GM12878 (cell line): ENCODE measurements around the gene WDR19. TPM values are rescaled to one million over a fixed set of nuclear protein-coding genes. Genes with fewer than 3 reads are reported as not detected.

Source experiments
- ATAC-seq: fragments of 200-7000 bp; cut with Tn5 transposase; 3 replicates; pipeline ENCODE4 v1.9.1; 2020; ENCODE audit warnings: mild to moderate bottlenecking, moderate library complexity
- BruUV-seq: library from RNA; stranded (reverse); fragments of 400-500 nt; replicated peaks from 2 replicates; lab custom pipeline; 2021; lab: Mats Ljungman, UMichigan
- CTCF ChIA-PET: fragments of 300-600 bp; sonication (Branson Sonifier 250); formaldehyde crosslinking; extraction: SDS; loops from one replicate; lab custom pipeline; 2021; ENCODE audit warnings: inconsistent platforms; lab: Yijun Ruan, JAX
- POLR2A ChIA-PET: fragments of 350-600 bp; formaldehyde crosslinking; extraction: SDS; loops from one replicate; lab custom pipeline; 2021; ENCODE audit warnings: inconsistent platforms; lab: Charles Lee
- RAD21 ChIA-PET: fragments of 300-600 bp; sonication (Branson Sonifier 250); formaldehyde crosslinking; loops from one replicate; lab custom pipeline; 2023; ENCODE audit warnings: antibody characterized with exemption; ENCODE audit not compliant: unreplicated experiment; lab: Charles Lee
- SMC1A ChIA-PET: fragments of 300-600 bp; sonication (Branson Sonifier 250); formaldehyde crosslinking; loops from one replicate; lab custom pipeline; 2023; ENCODE audit not compliant: unreplicated experiment, uncharacterized antibody; lab: Charles Lee
- DNase-seq: peaks from one replicate; pipeline ENCODE4 v3.0.0-alpha.2; 2011; ENCODE audit warnings: low read depth, low spot score
- FAIRE-seq: peaks from 3 replicates; lab custom pipeline; 2011; peaks lifted over from hg19 to GRCh38; lab: Jason Lieb, UNC
- H2AFZ ChIP-seq: 2 replicates; pipeline ENCODE4 v1.6.0; 2011; ENCODE audit warnings: low read depth, low read length, control low read depth; ENCODE audit not compliant: control insufficient read depth
- H3K27ac ChIP-seq: 2 replicates; pipeline ENCODE4 v1.5.1; 2011; ENCODE audit warnings: control low read depth; ENCODE audit not compliant: control insufficient read depth, insufficient read depth
- H3K27me3 ChIP-seq, 2 experiments: replicated peaks in 1 of 2; 2 replicates each; pipeline versions ENCODE4 v1.6.0 to v1.6.1; 2011; ENCODE audit warnings: low read length in 1 of 2; ENCODE audit not compliant: control insufficient read depth in 2 of 2, insufficient read depth in 2 of 2
- H3K36me3 ChIP-seq, 2 experiments: 2 replicates each; pipeline ENCODE4 v1.5.1; 2011; ENCODE audit warnings: low read length in 1 of 2; ENCODE audit not compliant: control insufficient read depth in 2 of 2, insufficient read depth in 2 of 2
- H3K4me1 ChIP-seq: 2 replicates; pipeline ENCODE4 v1.6.1; 2011; ENCODE audit warnings: mild to moderate bottlenecking, low read length, moderate library complexity, mixed read lengths; ENCODE audit not compliant: control insufficient read depth, insufficient read depth
- H3K4me2 ChIP-seq: 2 replicates; pipeline ENCODE4 v1.6.0; 2011; ENCODE audit warnings: control low read depth; ENCODE audit not compliant: control insufficient read depth, insufficient read depth
- H3K4me3 ChIP-seq: fragments of 200-600 bp; sonication (generic); 2 replicates; pipeline ENCODE4 v1.5.1; 2016
- H3K79me2 ChIP-seq: 2 replicates; pipeline ENCODE4 v1.6.0; 2011; ENCODE audit warnings: low read length; ENCODE audit not compliant: control insufficient read depth, insufficient read depth
- H3K9ac ChIP-seq: 2 replicates; pipeline ENCODE4 v1.8.0; 2011; ENCODE audit warnings: low read length, control low read depth, mixed read lengths; ENCODE audit not compliant: control insufficient read depth, insufficient read depth
- H3K9me3 ChIP-seq: replicated peaks from 3 replicates; pipeline ENCODE4 v1.5.1; 2011; ENCODE audit warnings: mild to moderate bottlenecking, low read length; ENCODE audit not compliant: control insufficient read depth, insufficient read depth
- H4K20me1 ChIP-seq: 2 replicates; pipeline ENCODE4 v1.6.0; 2011; ENCODE audit not compliant: control insufficient read depth, insufficient read depth
- ETV6 ChIP-seq, 2 experiments: fragments of 450-650 bp in 1 of 2; IDR thresholded peaks in 1 of 2; conservative IDR thresholded peaks in 1 of 2; 2 replicates each; pipeline ENCODE4 v1.6.1; 2014; ENCODE audit warnings: antibody characterized with exemption in 1 of 2, borderline replicate concordance in 1 of 2, low read depth in 1 of 2, mild to moderate bottlenecking in 1 of 2, moderate library complexity in 1 of 2
- EZH2 ChIP-seq: IDR thresholded peaks from 2 replicates; pipeline ENCODE4 v1.6.1; 2012; ENCODE audit warnings: low read depth, mild to moderate bottlenecking, control low read depth, inconsistent platforms, low read length, borderline replicate concordance; ENCODE audit not compliant: control insufficient read depth
- JUND ChIP-seq: IDR thresholded peaks from 2 replicates; pipeline ENCODE4 v1.6.1; 2012; ENCODE audit warnings: low read depth, mild to moderate bottlenecking, low read length, improper control_type of control experiment, moderate library complexity
- KAT2A ChIP-seq: conservative IDR thresholded peaks from 2 replicates; pipeline ENCODE4 v1.6.1; 2011; ENCODE audit warnings: low read depth, low read length; ENCODE audit not compliant: control insufficient read depth
- RAD21 ChIP-seq: IDR thresholded peaks from 2 replicates; pipeline ENCODE4 v1.6.1; 2011; ENCODE audit warnings: mild to moderate bottlenecking, low read depth, low read length, moderate library complexity; ENCODE audit not compliant: insufficient read depth
- RB1 ChIP-seq: fragments of 450-650 bp; formaldehyde crosslinking; IDR thresholded peaks from 2 replicates; pipeline ENCODE4 v1.6.1; 2017; ENCODE audit warnings: mild to moderate bottlenecking, borderline replicate concordance
- RCOR1 ChIP-seq: conservative IDR thresholded peaks from 2 replicates; pipeline ENCODE4 v1.6.1; 2012; ENCODE audit warnings: low read depth, low read length, improper control_type of control experiment
- SRF ChIP-seq, 2 experiments: IDR thresholded peaks; 2 replicates each; pipeline ENCODE4 v1.6.1; 2011; ENCODE audit warnings: low read depth in 2 of 2, low read length in 2 of 2, mild to moderate bottlenecking in 1 of 2, moderate library complexity in 1 of 2
- YBX1 ChIP-seq: fragments of 450-650 bp; IDR thresholded peaks from 2 replicates; pipeline ENCODE4 v1.6.1; 2016; ENCODE audit warnings: antibody characterized with exemption
- whole genome bisulfite sequencing: methylation state at CpG from one replicate; pipeline ENCODE4 v1.1.6; 2016; ENCODE audit warnings: low lambda C conversion rate; ENCODE audit not compliant: insufficient replicate concordance, insufficient coverage; ENCODE audit errors: missing lambda C conversion rate; 5-methylcytosine and 5-hydroxymethylcytosine counted together
- in situ Hi-C: fragments of 300-500 bp; cut with MboI; formaldehyde crosslinking; loops from 9 replicates; pipeline ENCODE4 v1.14.3; 2018; ENCODE audit warnings: mixed read lengths
- intact Hi-C: fragments of 100-400 bp; cut with micrococcal nuclease; formaldehyde crosslinking; loops from one replicate; pipeline ENCODE4 v1.14.2; 2022; ENCODE audit not compliant: unreplicated experiment
- polyA plus RNA-seq, 11 experiments: library from polyadenylated mRNA; depleted of rRNA in 4 of 11; unstranded in 6 of 11; stranded (reverse) in 5 of 11; fragments of >200 nt; fragmentation: Nextera tagmentation in 4 of 11; fragmentation: Illumina TruSeq in 1 of 11; extraction: Ambion mirVana in 4 of 11; extraction: Trizol in 1 of 11; gene quantifications; 1 replicate in 1 of 11; 2 replicates in 10 of 11; pipeline versions ENCODE4 v1.2.1 to v1.2.3, GENCODE V29; 2011 to 2016; ENCODE audit warnings: inconsistent platforms in 2 of 11, missing spikeins in 2 of 11, low read depth in 1 of 11
- total RNA-seq, 4 experiments: library from RNA; depleted of rRNA in 3 of 4; stranded (reverse); fragments of >200 nt in 3 of 4; fragmentation: Illumina TruSeq in 1 of 4; extraction: Trizol in 1 of 4; gene quantifications; 2 replicates each; pipeline versions ENCODE4 v1.2.1 to v1.2.3, GENCODE V29; 2013 to 2021
- TF ChIP-seq, protein P1 (sequence below): fragments of 450-650 bp; formaldehyde crosslinking; IDR thresholded peaks from 2 replicates; pipeline ENCODE4 v1.4.0; 2022; ENCODE audit warnings: mild to moderate bottlenecking, moderate library complexity
- TF ChIP-seq, protein P2 (sequence below), 3 experiments: IDR thresholded peaks in 2 of 3; conservative IDR thresholded peaks in 1 of 3; 2 replicates each; pipeline ENCODE4 v1.5.1; 2011; ENCODE audit warnings: low read depth in 3 of 3, low read length in 3 of 3, mild to moderate bottlenecking in 3 of 3, control low read depth in 2 of 3, moderate library complexity in 2 of 3, inconsistent platforms in 1 of 3, mixed read lengths in 1 of 3; ENCODE audit not compliant: control insufficient read depth in 2 of 3, insufficient read depth in 1 of 3; ENCODE audit errors: extremely low read depth in 1 of 3

WDR19 gene
- total and polyA plus RNA-seq, 10 of the 15 experiments (the other 5 are each of a cell fraction or from before 2014, with no cell fraction given) = 3.5 to 15.4 (median 7.3) TPM

DNA sequence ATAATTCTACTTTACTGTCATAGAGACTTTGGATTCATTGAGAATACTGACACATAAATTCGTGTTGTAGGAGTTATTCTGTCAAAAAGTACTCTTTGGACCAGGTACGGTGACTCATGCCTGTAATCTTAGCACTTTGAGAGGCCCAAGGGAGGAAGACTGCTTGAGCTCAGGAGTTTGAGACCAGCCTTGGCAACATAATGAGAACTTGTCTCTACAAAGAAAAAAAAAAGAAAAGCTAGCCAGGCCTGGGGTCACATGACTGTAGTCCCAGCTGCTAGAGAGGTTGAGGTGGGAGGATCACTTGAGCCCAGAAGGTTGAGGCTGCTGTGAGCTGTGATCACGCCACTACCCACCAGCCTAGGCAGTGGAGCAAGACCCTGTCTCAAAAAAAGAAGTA is 54.9 kb downstream of the WDR19 start:
- ChIA-PET CTCF (no interaction called here), SMC1A (interaction anchor here (0.6 kb wide), 1 partner anchor 214 kb away, joined by 3 read pairs; no protein-coding TSS in a partner anchor), RAD21 (no interaction called here), POLR2A (no interaction called here)
- Histone ChIP-seq H3K27ac (no peak overlapping the region), H3K36me3 (no peaks in the 10 kb centered on the region; a peak in 1 of 4 replicates), H3K4me2 (no peak overlapping the region), H3K9me3 (no peaks in the 10 kb centered on the region), H3K4me3 (no peak overlapping the region), H2AFZ (no peak overlapping the region), H3K9ac (no peak overlapping the region), H3K27me3 (no peaks in the 10 kb centered on the region), H4K20me1 (no peaks in the 10 kb centered on the region), H3K4me1 (no peaks in the 10 kb centered on the region)
- intact Hi-C loops = no loop called here
- no peak for ATAC-seq
- in situ Hi-C loops = no loop called here
- BruUV-seq = no TSS peak
- WGBS = 49% methylated on average over 3 of the region's 3 CpGs
- no peak for TF ChIP-seq RB1
- no peak for TF ChIP-seq RCOR1
- TF ChIP-seq SRF (IDR thresholded peaks at IDR 0.05; ENCODE audit: low read depth in 2 of 2, low read length in 2 of 2) = no peak
- no peak for TF ChIP-seq JUND
- TF ChIP-seq RAD21 = no peak
- no peak for TF ChIP-seq KAT2A
- TF ChIP-seq, protein P1, sequence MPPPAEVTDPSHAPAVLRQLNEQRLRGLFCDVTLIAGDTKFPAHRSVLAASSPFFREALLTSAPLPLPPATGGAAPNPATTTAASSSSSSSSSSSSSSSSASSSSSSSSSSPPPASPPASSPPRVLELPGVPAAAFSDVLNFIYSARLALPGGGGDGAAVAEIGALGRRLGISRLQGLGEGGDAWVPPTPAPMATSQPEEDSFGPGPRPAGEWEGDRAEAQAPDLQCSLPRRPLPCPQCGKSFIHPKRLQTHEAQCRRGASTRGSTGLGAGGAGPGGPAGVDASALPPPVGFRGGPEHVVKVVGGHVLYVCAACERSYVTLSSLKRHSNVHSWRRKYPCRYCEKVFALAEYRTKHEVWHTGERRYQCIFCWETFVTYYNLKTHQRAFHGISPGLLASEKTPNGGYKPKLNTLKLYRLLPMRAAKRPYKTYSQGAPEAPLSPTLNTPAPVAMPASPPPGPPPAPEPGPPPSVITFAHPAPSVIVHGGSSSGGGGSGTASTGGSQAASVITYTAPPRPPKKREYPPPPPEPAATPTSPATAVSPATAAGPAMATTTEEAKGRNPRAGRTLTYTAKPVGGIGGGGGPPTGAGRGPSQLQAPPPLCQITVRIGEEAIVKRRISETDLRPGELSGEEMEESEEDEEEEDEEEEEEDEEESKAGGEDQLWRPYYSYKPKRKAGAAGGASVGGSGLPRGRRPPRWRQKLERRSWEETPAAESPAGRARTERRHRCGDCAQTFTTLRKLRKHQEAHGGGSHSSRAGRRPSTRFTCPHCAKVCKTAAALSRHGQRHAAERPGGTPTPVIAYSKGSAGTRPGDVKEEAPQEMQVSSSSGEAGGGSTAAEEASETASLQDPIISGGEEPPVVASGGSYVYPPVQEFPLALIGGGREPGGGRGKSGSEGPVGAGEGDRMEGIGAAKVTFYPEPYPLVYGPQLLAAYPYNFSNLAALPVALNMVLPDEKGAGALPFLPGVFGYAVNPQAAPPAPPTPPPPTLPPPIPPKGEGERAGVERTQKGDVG (CRISPR knock-in tag) = no peak
- TF ChIP-seq YBX1 = no peak
- no peak for TF ChIP-seq EZH2
- TF ChIP-seq, protein P2, sequence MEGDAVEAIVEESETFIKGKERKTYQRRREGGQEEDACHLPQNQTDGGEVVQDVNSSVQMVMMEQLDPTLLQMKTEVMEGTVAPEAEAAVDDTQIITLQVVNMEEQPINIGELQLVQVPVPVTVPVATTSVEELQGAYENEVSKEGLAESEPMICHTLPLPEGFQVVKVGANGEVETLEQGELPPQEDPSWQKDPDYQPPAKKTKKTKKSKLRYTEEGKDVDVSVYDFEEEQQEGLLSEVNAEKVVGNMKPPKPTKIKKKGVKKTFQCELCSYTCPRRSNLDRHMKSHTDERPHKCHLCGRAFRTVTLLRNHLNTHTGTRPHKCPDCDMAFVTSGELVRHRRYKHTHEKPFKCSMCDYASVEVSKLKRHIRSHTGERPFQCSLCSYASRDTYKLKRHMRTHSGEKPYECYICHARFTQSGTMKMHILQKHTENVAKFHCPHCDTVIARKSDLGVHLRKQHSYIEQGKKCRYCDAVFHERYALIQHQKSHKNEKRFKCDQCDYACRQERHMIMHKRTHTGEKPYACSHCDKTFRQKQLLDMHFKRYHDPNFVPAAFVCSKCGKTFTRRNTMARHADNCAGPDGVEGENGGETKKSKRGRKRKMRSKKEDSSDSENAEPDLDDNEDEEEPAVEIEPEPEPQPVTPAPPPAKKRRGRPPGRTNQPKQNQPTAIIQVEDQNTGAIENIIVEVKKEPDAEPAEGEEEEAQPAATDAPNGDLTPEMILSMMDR (IDR thresholded peaks at IDR 0.05 in 2 of 3, conservative IDR thresholded peaks at IDR 0.05 in 1 of 3; ENCODE audit: control insufficient read depth in 2 of 3, extremely low read depth in 1 of 3, insufficient read depth in 1 of 3, low read depth in 3 of 3, low read length in 3 of 3) = no peak
- TF ChIP-seq ETV6 (conservative IDR thresholded peaks at IDR 0.05 in 1 of 2, IDR thresholded peaks at IDR 0.05 in 1 of 2; ENCODE audit: borderline replicate concordance in 1 of 2, low read depth in 1 of 2) = no peak
- TF ChIP-seq, all 136 proteins: peak for 0
- no peaks in the 10 kb centered on the region for H3K79me2 ChIP-seq
- FAIRE-seq = no peak
- DNase-seq = no peak
